ENCODE data around the gene NSF. TPM values are rescaled to one million over a fixed set of nuclear protein-coding genes. Genes with fewer than 3 reads are reported as not detected.

Gene NSF
- total RNA-seq, 4 donors from 2014 or later = 12.9 to 40.1 (median 26.3) TPM

DNA sequence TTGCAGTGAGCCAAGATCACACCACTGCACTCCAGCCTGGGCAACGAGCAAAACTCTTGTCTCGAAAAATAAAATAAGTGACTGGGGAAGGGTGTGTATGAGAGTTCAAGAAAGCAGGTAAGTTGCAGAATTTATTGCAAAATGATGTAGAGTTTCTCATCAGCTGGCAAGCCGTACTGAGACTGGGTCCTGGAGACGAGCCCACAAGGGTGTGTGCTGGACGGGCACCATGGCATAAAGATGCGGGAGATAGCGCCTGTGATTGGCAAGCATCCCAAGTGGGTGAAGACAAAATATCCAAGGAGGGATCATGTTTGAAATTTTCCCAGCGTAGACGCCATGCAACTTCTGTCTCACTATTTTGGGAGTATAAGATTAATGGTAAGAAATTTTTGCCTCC is 168.7 kb downstream of the NSF start:
- Histone ChIP-seq H3K27me3 (no peaks in the 10 kb centered on the region), H3K4me3 (no peak overlapping the region), H3K9me3 (no peaks in the 10 kb centered on the region), H3K4me1 (no peaks in the 10 kb centered on the region), H3K27ac (no peak overlapping the region), H3K36me3 (no peaks in the 10 kb centered on the region)
- TF ChIP-seq, protein P1, sequence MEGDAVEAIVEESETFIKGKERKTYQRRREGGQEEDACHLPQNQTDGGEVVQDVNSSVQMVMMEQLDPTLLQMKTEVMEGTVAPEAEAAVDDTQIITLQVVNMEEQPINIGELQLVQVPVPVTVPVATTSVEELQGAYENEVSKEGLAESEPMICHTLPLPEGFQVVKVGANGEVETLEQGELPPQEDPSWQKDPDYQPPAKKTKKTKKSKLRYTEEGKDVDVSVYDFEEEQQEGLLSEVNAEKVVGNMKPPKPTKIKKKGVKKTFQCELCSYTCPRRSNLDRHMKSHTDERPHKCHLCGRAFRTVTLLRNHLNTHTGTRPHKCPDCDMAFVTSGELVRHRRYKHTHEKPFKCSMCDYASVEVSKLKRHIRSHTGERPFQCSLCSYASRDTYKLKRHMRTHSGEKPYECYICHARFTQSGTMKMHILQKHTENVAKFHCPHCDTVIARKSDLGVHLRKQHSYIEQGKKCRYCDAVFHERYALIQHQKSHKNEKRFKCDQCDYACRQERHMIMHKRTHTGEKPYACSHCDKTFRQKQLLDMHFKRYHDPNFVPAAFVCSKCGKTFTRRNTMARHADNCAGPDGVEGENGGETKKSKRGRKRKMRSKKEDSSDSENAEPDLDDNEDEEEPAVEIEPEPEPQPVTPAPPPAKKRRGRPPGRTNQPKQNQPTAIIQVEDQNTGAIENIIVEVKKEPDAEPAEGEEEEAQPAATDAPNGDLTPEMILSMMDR (IDR thresholded peaks at IDR 0.05) = no peak
- no peak for TF ChIP-seq POLR2A (IDR thresholded peaks at IDR 0.05)
- intact Hi-C loops (cut with DNase I; ENCODE audit: low total_unique reads) = no loop called here
- no peak for DNase-seq

DNA sequence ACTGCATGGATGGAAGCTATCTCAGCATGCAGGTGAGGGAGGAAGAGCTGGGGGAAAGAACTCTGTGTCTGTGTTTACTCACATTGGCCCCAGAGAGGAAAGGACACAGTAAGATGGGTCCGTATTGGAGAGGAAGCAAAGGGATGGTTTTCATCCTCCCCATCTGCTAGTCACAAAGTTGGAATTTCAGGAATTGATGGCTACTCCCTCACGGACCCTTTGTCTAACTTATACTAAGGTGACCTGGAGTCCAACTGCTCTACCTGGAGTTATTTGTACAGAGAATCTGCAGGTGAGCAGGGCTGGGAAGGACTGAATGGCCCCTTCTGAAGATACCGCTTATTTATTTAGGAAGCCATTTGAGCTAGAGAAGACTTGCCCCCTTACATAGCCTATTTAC is 172.9 kb downstream of the NSF start:
- intact Hi-C loops (cut with DNase I; ENCODE audit: low total_unique reads) = no loop called here
- no peak overlapping the region for H3K4me3 ChIP-seq
- H3K27ac ChIP-seq = no peak overlapping the region
- H3K27me3 ChIP-seq = no peaks in the 10 kb centered on the region
- H3K4me1 ChIP-seq = no peaks in the 10 kb centered on the region
- TF ChIP-seq POLR2A (IDR thresholded peaks at IDR 0.05) = no peak
- TF ChIP-seq, protein P1 (IDR thresholded peaks at IDR 0.05) = no peak
- no peaks in the 10 kb centered on the region for H3K9me3 ChIP-seq
- DNase-seq = no peak
- H3K36me3 ChIP-seq = no peaks in the 10 kb centered on the region

DNA sequence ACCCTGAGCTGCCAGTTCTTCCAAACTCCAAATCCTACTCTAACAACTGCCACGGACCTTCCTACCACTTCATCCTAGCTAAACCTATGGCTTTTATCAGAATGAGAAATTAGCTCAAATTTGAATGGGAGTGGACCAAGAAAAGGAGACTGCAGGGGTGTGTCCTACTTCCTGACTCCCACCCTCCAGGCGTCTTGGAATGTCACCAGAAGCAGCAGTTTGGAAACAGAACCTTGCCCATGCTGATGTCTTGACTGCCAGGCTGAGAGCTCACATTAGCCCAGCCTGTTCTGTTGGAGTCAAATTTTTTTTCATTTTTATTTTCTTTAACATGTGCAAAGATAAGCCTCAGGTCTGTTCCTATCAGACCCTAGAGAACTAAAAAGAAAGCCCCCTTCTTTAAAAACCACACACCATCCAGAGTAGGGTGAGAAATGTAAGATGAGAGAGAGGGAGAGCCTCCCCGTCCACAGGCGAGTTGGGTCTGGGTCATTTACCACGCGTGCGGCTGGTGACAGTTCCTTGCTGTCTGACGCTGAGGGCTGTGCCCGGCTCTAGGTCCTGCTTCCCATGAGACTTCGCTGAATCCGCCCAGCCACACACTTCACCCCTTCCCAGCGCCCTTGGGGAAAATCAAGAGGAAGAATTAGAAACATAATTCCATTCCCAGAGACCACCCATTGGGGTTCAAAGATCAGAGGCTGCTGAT is 173.7 kb downstream of the NSF start:
- H3K27ac ChIP-seq = no peak overlapping the region
- no peaks in the 10 kb centered on the region for H3K36me3 ChIP-seq
- intact Hi-C loops (cut with DNase I; ENCODE audit: low total_unique reads) = no loop called here
- TF ChIP-seq, protein P1 (IDR thresholded peaks at IDR 0.05) = no peak
- no peak for TF ChIP-seq POLR2A (IDR thresholded peaks at IDR 0.05)
- H3K9me3 ChIP-seq = no peaks in the 10 kb centered on the region
- H3K4me3 ChIP-seq = no peak overlapping the region
- no peaks in the 10 kb centered on the region for H3K4me1 ChIP-seq
- H3K27me3 ChIP-seq = no peaks in the 10 kb centered on the region
- no peak for DNase-seq

DNA sequence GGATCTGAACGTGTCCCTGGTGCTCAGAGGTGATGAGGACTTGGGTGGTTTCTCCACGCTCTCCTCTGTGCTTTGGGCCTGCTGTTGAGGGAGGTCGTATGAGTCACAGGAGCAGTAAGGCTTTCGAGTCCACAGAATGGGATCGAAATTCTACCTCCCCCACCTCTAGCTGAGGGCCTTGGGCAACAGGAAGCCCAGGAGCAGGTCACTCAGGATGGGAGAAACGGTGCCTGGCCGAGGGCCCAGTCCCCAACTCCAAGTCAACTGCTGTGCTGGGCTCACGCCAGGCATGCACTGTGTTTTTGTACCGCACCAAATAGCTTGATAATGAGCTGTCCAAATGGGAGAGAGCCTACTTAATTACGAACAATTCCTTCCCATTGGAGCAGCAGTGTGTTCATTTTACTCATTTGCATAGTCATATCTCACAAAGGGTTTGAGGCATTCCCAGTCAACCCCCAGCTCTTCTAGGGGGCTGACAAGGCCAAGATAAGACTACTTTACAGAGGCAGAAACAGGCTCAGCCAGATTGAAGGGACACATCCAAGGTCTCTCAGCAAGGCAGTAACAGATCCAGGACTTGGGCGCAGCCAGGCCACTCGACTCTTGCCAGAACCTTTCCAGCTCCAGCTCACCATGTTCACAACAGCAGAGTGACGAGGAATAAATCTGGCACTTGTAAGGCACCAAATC is 174.4 kb downstream of the NSF start:
- no peaks in the 10 kb centered on the region for H3K27me3 ChIP-seq

DNA sequence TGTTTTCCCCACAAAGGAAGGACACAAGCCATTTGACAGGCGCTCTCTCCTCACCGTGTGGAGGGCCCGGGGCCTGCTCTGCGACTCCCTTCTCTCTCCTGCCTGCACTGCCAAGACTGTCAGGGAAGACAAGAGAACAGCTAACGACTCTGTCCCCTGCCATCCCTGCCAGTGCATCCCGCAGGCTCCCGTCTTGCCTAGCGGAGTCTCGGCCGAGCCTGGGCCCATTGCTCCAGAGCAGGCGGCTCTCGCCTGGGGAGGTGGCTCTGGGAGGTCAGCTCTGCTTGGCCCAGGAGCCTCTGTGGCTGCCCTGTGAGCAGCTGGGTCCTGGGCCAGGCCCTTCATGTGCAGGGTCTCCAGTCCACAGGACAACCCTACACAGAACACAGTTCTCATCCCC is 175.0 kb downstream of the NSF start:
- no peaks in the 10 kb centered on the region for H3K36me3 ChIP-seq
- no peak for DNase-seq
- intact Hi-C loops (cut with DNase I; ENCODE audit: low total_unique reads) = no loop called here
- TF ChIP-seq POLR2A (IDR thresholded peaks at IDR 0.05) = no peak
- TF ChIP-seq, protein P1 (IDR thresholded peaks at IDR 0.05) = no peak
- H3K4me3 ChIP-seq = no peak overlapping the region
- H3K27me3 ChIP-seq = no peaks in the 10 kb centered on the region
- H3K27ac ChIP-seq = no peak overlapping the region
- H3K4me1 ChIP-seq = no peaks in the 10 kb centered on the region
- H3K9me3 ChIP-seq = no peaks in the 10 kb centered on the region

More for the DNA sequence above, 174.4 kb downstream of the NSF start:
- Histone ChIP-seq H3K36me3 (no peaks in the 10 kb centered on the region), H3K27ac (no peak overlapping the region), H3K9me3 (no peaks in the 10 kb centered on the region), H3K4me3 (no peak overlapping the region), H3K4me1 (no peaks in the 10 kb centered on the region)
- DNase-seq = no peak
- no peak for TF ChIP-seq POLR2A (IDR thresholded peaks at IDR 0.05)
- TF ChIP-seq, protein P1 (IDR thresholded peaks at IDR 0.05) = no peak
- intact Hi-C loops (cut with DNase I; ENCODE audit: low total_unique reads) = no loop called here

Measured in uterus (tissue), 4 donors.